ENCODE measurements around the gene HNRNPK. TPM values are rescaled to one million over a fixed set of nuclear protein-coding genes. Genes with fewer than 3 reads are reported as not detected.
"Not testable (repeated sequence)": the region's sequence is repeated elsewhere in the genome, so short reads cannot be mapped to it uniquely, and the experiment has no call there.

HNRNPK gene
- total RNA-seq, 3 donors from 2014 or later: 462 to 657 (median 527) TPM

DNA sequence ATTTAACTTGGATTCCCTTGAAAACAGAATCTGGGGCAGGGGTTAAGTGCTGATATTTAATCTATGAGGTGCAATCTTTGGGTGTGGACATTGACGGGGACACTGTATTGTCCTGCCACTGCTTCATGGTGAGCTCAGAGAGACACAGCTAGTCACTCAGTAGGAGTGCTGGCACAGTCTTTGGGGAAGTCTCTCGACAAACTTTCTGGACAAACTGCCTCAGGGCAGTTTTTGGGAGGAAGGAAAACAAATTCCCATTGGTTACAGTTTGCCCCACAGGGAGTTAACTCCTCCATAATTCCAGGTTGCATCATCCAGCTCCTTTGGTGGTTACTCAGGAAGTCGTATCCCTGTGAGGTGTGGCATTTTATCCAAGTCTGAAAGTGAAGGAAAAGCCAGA, 17.9 kb downstream of the HNRNPK start:
- DNase-seq (ENCODE audit: low spot score in 2 of 2): no peak
- Histone ChIP-seq H3K9me3 (no peaks in the 10 kb centered on the region), H3K27me3 (no peaks in the 10 kb centered on the region), H3K36me3 (no peaks in the 10 kb centered on the region), H3K4me1 (no peaks in the 10 kb centered on the region), H3K27ac (peak overlapping the region in 1 of 2 donors; percentile 27), H3K4me3 (no peak overlapping the region)
- no peak for TF ChIP-seq POLR2A (IDR thresholded peaks at IDR 0.05)
- intact Hi-C loops (cut with DNase I; ENCODE audit: low total_unique reads): no loop called here

DNA sequence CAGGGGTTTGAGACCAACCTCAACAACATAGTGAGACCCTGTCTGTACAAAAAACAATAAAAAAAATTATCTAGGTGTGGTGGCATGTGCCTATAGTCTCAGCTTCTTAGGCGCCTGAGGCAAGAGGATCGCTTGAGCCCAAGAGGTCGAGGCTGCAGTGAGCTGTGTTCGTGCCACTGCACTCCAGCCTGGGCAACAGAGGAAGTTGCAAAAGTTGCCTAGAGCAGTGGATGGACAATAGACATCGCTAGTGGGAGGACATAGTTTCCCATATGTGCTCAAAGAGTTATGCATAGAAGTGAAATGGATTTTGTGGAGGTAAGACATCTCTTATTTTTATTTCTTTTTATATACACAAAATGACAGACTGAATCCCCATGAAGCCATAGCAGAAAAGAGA, 19.0 kb downstream of the HNRNPK start:
- TF ChIP-seq POLR2AphosphoS5 (IDR thresholded peaks at IDR 0.05): no peak

DNA sequence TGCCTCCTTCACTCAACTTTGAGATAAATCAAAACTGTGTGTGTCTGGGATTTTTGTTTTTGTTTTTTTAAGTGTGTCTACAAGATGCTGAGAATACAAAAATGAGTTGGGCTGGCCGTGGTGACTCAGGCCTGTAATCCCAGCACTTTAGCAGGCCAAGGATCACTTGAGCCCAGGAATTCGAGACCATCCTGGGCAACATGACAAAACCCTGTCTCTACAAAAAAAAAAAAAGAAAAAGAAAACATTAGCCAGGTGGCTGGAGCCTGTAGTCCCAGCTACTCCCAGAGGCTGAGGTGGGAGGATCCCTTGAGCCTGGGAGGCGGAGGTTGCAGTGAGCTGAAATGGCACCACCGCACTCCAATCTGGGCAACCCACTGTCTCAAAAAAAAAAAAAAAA, 21.0 kb downstream of the HNRNPK start:
- Histone ChIP-seq H3K9me3 (no peaks in the 10 kb centered on the region), H3K36me3 (no peaks in the 10 kb centered on the region), H3K27me3 (no peaks in the 10 kb centered on the region), H3K4me3 (no peak overlapping the region), H3K27ac (no peak overlapping the region), H3K4me1 (no peaks in the 10 kb centered on the region)
- DNase-seq (ENCODE audit: low spot score in 2 of 2): no peak
- intact Hi-C loops (cut with DNase I; ENCODE audit: low total_unique reads): no loop called here
- TF ChIP-seq POLR2A (IDR thresholded peaks at IDR 0.05) (no peak), POLR2AphosphoS5 (IDR thresholded peaks at IDR 0.05) (no peak)
- TF ChIP-seq, protein P1, sequence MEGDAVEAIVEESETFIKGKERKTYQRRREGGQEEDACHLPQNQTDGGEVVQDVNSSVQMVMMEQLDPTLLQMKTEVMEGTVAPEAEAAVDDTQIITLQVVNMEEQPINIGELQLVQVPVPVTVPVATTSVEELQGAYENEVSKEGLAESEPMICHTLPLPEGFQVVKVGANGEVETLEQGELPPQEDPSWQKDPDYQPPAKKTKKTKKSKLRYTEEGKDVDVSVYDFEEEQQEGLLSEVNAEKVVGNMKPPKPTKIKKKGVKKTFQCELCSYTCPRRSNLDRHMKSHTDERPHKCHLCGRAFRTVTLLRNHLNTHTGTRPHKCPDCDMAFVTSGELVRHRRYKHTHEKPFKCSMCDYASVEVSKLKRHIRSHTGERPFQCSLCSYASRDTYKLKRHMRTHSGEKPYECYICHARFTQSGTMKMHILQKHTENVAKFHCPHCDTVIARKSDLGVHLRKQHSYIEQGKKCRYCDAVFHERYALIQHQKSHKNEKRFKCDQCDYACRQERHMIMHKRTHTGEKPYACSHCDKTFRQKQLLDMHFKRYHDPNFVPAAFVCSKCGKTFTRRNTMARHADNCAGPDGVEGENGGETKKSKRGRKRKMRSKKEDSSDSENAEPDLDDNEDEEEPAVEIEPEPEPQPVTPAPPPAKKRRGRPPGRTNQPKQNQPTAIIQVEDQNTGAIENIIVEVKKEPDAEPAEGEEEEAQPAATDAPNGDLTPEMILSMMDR (IDR thresholded peaks at IDR 0.05): no peak

More for the DNA sequence above, 19.0 kb downstream of the HNRNPK start:
- Histone ChIP-seq H3K36me3 (no peaks in the 10 kb centered on the region), H3K27ac (no peak overlapping the region), H3K4me1 (no peaks in the 10 kb centered on the region), H3K4me3 (no peak overlapping the region), H3K27me3 (no peaks in the 10 kb centered on the region), H3K9me3 (no peaks in the 10 kb centered on the region)
- intact Hi-C loops (cut with DNase I; ENCODE audit: low total_unique reads): no loop called here
- DNase-seq (ENCODE audit: low spot score in 2 of 2): no peak

DNA sequence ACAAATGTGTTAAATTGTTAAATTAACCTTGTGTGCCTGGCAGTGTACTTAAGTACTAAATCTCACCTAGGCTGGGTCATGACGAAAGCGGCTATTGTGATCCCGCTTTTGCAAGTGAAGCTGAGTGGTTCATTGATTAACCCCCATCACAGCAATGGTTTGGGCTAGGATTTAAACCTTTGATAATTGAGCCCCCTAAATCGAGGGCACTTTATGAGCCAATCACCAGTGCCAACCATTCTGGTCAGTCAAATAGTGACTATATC, 22.8 kb downstream of the HNRNPK start:
- Histone ChIP-seq H3K4me1 (no peaks in the 10 kb centered on the region), H3K27me3 (no peaks in the 10 kb centered on the region), H3K36me3 (no peaks in the 10 kb centered on the region), H3K27ac (peak overlapping the region; percentile 90 to 91), H3K4me3 (peak overlapping the region; percentile 70 to 89 (median 77)), H3K9me3 (no peaks in the 10 kb centered on the region)
- no peak for DNase-seq (ENCODE audit: low spot score in 2 of 2)
- TF ChIP-seq POLR2A (IDR thresholded peaks at IDR 0.05) (no peak), POLR2AphosphoS5 (IDR thresholded peaks at IDR 0.05) (no peak)
- TF ChIP-seq, protein P1 (IDR thresholded peaks at IDR 0.05): no peak
- intact Hi-C loops (cut with DNase I; ENCODE audit: low total_unique reads): no loop called here

DNA sequence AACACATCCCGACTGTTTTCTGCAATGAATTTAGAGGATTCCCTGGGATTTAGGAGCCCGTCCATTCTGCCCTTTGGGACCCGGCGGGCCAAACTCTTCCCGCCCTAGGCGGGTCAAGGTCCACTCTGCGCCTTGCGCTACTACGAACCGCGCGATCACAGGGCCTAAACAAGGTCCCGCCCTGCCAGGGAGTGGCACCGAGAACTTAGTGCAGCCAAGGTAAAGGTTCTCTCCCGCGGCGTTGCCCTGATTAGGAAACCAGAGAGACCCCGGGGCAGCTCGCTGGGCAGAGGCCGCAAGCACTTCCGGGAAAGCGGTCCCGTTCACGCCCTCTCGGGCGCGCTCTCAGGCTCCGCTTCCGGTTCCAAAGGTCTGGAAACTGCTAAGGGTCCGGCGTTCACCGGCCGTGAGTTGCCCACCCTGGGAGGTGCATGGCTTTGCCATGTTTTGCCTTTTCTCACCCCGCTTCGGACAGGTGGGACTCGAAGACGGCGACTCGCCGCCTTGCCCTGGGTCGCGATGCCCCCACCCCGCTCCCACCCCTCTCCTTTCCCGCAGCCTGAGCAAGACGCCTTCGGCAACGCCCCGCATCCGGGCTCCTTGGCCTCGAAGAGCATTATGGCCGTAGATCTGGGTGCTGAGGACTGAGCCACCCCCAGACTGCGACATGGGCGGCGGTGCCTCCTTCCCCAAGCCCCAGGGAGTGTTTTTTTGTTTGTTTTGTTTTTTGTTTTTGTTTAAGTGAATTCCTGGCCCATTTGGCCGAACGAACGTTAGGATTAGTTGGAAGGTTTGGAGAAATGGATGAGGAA, 23.4 kb downstream of the HNRNPK start:
- H3K9me3 ChIP-seq: no peaks in the 10 kb centered on the region
- H3K4me3 ChIP-seq: peak overlapping the region; percentile 70 to 89 (median 77)
- H3K4me1 ChIP-seq: no peaks in the 10 kb centered on the region
- TF ChIP-seq POLR2AphosphoS5 (IDR thresholded peaks at IDR 0.05) (peak in 1 of 3 donors; percentile 33), POLR2A (IDR thresholded peaks at IDR 0.05) (no peak)
- H3K27me3 ChIP-seq: no peaks in the 10 kb centered on the region
- intact Hi-C loops (cut with DNase I; ENCODE audit: low total_unique reads): no loop called here
- peak; percentile 41 to 75 for DNase-seq (ENCODE audit: low spot score in 2 of 2)
- H3K36me3 ChIP-seq: no peaks in the 10 kb centered on the region
- peak overlapping the region; percentile 90 to 91 for H3K27ac ChIP-seq

DNA sequence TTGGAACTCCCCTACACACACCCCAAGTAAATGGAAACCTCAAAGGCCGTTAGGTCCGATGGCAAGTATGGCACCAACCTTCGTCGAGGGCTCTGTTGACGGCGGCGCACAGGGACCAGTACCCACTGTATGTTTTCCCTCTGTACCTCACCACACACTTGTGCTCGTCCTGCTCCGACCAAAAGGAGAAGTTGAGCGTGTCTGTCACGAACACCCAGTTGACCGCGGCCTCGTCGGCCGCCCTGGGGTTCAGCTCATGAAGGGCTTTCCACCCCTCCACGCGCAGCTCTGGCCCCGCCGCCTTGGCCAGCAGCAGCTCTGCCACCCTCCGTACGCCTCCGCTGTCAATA, 24.0 kb downstream of the HNRNPK start:
- Histone ChIP-seq H3K4me1 (no peaks in the 10 kb centered on the region), H3K36me3 (no peaks in the 10 kb centered on the region), H3K27ac (peak overlapping the region; percentile 90 to 91), H3K27me3 (no peaks in the 10 kb centered on the region), H3K4me3 (peak overlapping the region; percentile 70 to 89 (median 77)), H3K9me3 (no peaks in the 10 kb centered on the region)
- intact Hi-C loops (cut with DNase I; ENCODE audit: low total_unique reads): no loop called here
- no peak for DNase-seq (ENCODE audit: low spot score in 2 of 2)
- TF ChIP-seq, protein P1 (IDR thresholded peaks at IDR 0.05): no peak
- no peak for TF ChIP-seq POLR2AphosphoS5 (IDR thresholded peaks at IDR 0.05)
- TF ChIP-seq POLR2A (IDR thresholded peaks at IDR 0.05): no peak

DNA sequence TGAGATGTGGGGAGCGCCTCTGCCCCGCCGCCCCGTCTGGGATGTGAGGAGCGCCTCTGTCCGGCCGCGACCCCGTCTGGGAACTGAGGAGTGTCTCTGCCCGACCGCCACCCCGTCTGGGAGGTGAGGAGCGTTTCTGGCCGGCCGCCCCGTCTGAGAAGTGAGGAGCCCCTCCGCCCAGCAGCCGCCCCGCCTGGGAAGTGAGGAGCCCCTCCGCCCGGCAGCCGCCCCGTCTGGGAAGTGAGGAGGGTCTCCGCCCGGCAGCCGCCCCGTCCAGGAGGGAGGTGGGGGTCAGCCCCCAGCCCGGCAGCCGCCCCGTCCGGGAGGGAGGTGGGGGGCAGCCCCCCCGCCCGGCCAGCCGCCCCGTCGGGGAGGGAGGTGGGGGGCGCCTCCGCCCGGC, 31.9 kb downstream of the HNRNPK start:
- DNase-seq (ENCODE audit: low spot score in 2 of 2); H3K36me3 ChIP-seq; intact Hi-C loops (cut with DNase I; ENCODE audit: low total_unique reads); H3K27ac ChIP-seq; H3K9me3 ChIP-seq; H3K4me1 ChIP-seq; H3K27me3 ChIP-seq; H3K4me3 ChIP-seq: not testable (repeated sequence)
